Measurements from ENCODE around the gene GPC6.
"Not testable (repeated sequence)": the region's sequence is repeated elsewhere in the genome, so short reads cannot be mapped to it uniquely, and the experiment has no call there.

GPC6 gene

DNA sequence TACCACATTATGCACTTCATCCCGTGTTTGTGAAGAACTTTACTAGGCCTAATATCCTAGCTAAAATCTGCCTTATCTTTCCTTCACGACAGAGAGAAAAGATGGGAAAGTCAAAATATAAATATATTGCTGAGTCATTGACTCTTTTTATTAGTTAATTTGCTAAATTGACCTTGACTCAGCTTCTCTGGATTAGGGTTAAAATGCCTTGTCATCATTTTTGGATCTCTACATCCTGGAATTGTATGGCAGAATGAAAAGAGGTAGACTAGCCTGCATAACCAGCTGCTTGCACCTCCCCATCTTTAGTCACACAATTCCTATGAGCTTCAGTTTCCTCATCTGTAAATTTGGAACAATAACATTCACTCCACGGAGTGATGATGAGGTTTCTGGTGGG lies 972.5 kb downstream of the GPC6 start:
- Mint-ChIP-seq H3K4me3 (no peak overlapping the region), H3K9me3 (no peaks in the 10 kb centered on the region), H3K36me3 (ENCODE audit: insufficient read depth) (no peaks in the 10 kb centered on the region), H3K27ac (ENCODE audit: low read depth) (no peak overlapping the region), H3K4me1 (no peaks in the 10 kb centered on the region), H3K27me3 (no peaks in the 10 kb centered on the region)
- no peak for ATAC-seq (replicated peaks; ENCODE audit: extremely low read depth, poor library complexity, severe bottlenecking)
- DNase-seq (ENCODE audit: low spot score in 2 of 2) = no peak

DNA sequence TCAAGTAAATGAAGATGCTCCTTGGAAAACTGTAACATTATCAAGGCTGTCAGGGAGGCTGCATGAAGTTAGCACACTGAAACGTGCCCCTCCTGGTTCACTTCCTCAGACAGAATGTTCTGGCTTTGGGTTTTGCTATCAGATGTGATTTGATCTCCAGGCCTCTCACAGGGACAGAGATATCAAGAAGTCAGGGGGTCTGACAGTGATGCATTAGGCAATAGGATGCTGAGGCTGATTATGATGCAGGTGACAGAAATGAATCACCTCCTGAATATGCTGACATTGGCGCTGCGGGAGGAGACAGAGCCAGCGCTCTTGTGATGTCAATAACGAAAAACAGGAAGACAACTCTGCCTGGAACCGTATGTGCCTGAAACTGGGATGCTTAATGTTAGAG lies 974.4 kb downstream of the GPC6 start:
- Mint-ChIP-seq H3K27me3 (no peaks in the 10 kb centered on the region), H3K4me1 (no peaks in the 10 kb centered on the region), H3K36me3 (ENCODE audit: insufficient read depth) (no peaks in the 10 kb centered on the region), H3K9me3 (no peaks in the 10 kb centered on the region), H3K27ac (ENCODE audit: low read depth) (no peak overlapping the region), H3K4me3 (no peak overlapping the region)
- ATAC-seq (replicated peaks; ENCODE audit: extremely low read depth, poor library complexity, severe bottlenecking) = no peak
- no peak for DNase-seq (ENCODE audit: low spot score in 2 of 2)

GRCh38 chr13:94204163-94204562 lies 977.6 kb downstream of the GPC6 start:
- no peak overlapping the region for H3K4me3 Mint-ChIP-seq
- no peak overlapping the region for H3K27ac Mint-ChIP-seq (ENCODE audit: low read depth)
- no peaks in the 10 kb centered on the region for H3K9me3 Mint-ChIP-seq
- H3K4me1 Mint-ChIP-seq = no peaks in the 10 kb centered on the region
- DNase-seq (ENCODE audit: low spot score in 2 of 2) (no peak), ATAC-seq (replicated peaks; ENCODE audit: extremely low read depth, poor library complexity, severe bottlenecking) (no peak)
- H3K27me3 Mint-ChIP-seq = no peaks in the 10 kb centered on the region
- H3K36me3 Mint-ChIP-seq (ENCODE audit: insufficient read depth) = no peaks in the 10 kb centered on the region

- DNase-seq (ENCODE audit: low spot score in 2 of 2) = no peak
- Mint-ChIP-seq H3K36me3 (ENCODE audit: insufficient read depth) (no peaks in the 10 kb centered on the region), H3K9me3 (no peaks in the 10 kb centered on the region), H3K4me3 (no peak overlapping the region), H3K27me3 (no peaks in the 10 kb centered on the region), H3K27ac (ENCODE audit: low read depth) (no peak overlapping the region), H3K4me1 (no peaks in the 10 kb centered on the region)
- no peak for ATAC-seq (replicated peaks; ENCODE audit: extremely low read depth, poor library complexity, severe bottlenecking)
Measured at GRCh38 chr13:94204946-94205345, 978.3 kb downstream of the GPC6 start.

- Mint-ChIP-seq H3K9me3 (no peaks in the 10 kb centered on the region), H3K4me1 (no peaks in the 10 kb centered on the region), H3K27ac (ENCODE audit: low read depth) (no peak overlapping the region), H3K27me3 (no peaks in the 10 kb centered on the region), H3K36me3 (ENCODE audit: insufficient read depth) (no peaks in the 10 kb centered on the region), H3K4me3 (no peak overlapping the region)
- DNase-seq (ENCODE audit: low spot score in 2 of 2) (no peak), ATAC-seq (replicated peaks; ENCODE audit: extremely low read depth, poor library complexity, severe bottlenecking) (no peak)
Measured at GRCh38 chr13:94205896-94206295, 979.3 kb downstream of the GPC6 start.

- DNase-seq (ENCODE audit: low spot score in 2 of 2) (no peak), ATAC-seq (replicated peaks; ENCODE audit: extremely low read depth, poor library complexity, severe bottlenecking) (no peak)
- no peaks in the 10 kb centered on the region for H3K9me3 Mint-ChIP-seq
- no peaks in the 10 kb centered on the region for H3K27me3 Mint-ChIP-seq
- no peaks in the 10 kb centered on the region for H3K36me3 Mint-ChIP-seq (ENCODE audit: insufficient read depth)
- H3K27ac Mint-ChIP-seq (ENCODE audit: low read depth) = no peak overlapping the region
- H3K4me1 Mint-ChIP-seq = no peaks in the 10 kb centered on the region
- no peak overlapping the region for H3K4me3 Mint-ChIP-seq
Measured at GRCh38 chr13:94209117-94209516, 982.5 kb downstream of the GPC6 start.

GRCh38 chr13:94209913-94210312 lies 983.3 kb downstream of the GPC6 start:
- not testable (repeated sequence) for H3K4me3 Mint-ChIP-seq; H3K36me3 Mint-ChIP-seq (ENCODE audit: insufficient read depth); ATAC-seq (replicated peaks; ENCODE audit: extremely low read depth, poor library complexity, severe bottlenecking); DNase-seq (ENCODE audit: low spot score in 2 of 2); H3K9me3 Mint-ChIP-seq; H3K4me1 Mint-ChIP-seq; H3K27ac Mint-ChIP-seq (ENCODE audit: low read depth); H3K27me3 Mint-ChIP-seq

DNA sequence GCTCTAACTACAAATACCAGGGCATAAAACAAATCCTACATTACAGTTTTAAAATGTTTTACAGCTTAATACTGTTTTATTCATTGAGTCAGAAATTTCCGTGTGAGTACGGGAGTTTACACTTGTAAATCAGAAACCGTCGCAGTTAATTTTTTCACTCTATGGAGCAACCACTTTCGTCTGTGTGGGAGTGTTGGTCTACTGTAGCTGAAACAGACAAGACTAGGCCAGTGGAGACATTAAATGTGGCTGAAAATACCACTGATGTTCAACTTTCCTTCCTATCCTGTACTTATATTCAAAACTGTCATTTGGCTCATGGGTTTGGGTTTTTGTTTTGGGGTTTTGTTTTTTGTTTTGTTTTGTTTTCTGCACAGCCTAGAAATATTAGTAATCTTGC lies 984.2 kb downstream of the GPC6 start:
- Mint-ChIP-seq H3K27ac (ENCODE audit: low read depth) (no peak overlapping the region), H3K4me1 (no peaks in the 10 kb centered on the region), H3K4me3 (no peak overlapping the region), H3K36me3 (ENCODE audit: insufficient read depth) (no peaks in the 10 kb centered on the region), H3K27me3 (no peaks in the 10 kb centered on the region), H3K9me3 (no peaks in the 10 kb centered on the region)
- no peak for ATAC-seq (replicated peaks; ENCODE audit: extremely low read depth, poor library complexity, severe bottlenecking)
- DNase-seq (ENCODE audit: low spot score in 2 of 2) = no peak

GRCh38 chr13:94212196-94212595 lies 985.6 kb downstream of the GPC6 start:
- Mint-ChIP-seq H3K27me3 (no peaks in the 10 kb centered on the region), H3K36me3 (ENCODE audit: insufficient read depth) (no peaks in the 10 kb centered on the region), H3K27ac (ENCODE audit: low read depth) (no peak overlapping the region), H3K9me3 (no peaks in the 10 kb centered on the region), H3K4me3 (no peak overlapping the region), H3K4me1 (no peaks in the 10 kb centered on the region)
- DNase-seq (ENCODE audit: low spot score in 2 of 2) (no peak), ATAC-seq (replicated peaks; ENCODE audit: extremely low read depth, poor library complexity, severe bottlenecking) (no peak)

- H3K4me3 Mint-ChIP-seq = no peak overlapping the region
- no peak overlapping the region for H3K27ac Mint-ChIP-seq (ENCODE audit: low read depth)
- DNase-seq (ENCODE audit: low spot score in 2 of 2) = no peak
- no peaks in the 10 kb centered on the region for H3K4me1 Mint-ChIP-seq
- no peaks in the 10 kb centered on the region for H3K27me3 Mint-ChIP-seq
- H3K9me3 Mint-ChIP-seq = no peaks in the 10 kb centered on the region
- no peak for ATAC-seq (replicated peaks; ENCODE audit: extremely low read depth, poor library complexity, severe bottlenecking)
- H3K36me3 Mint-ChIP-seq (ENCODE audit: insufficient read depth) = no peaks in the 10 kb centered on the region
Measured at GRCh38 chr13:94214121-94214520, 987.5 kb downstream of the GPC6 start.

- DNase-seq (ENCODE audit: low spot score in 2 of 2) (no peak), ATAC-seq (replicated peaks; ENCODE audit: extremely low read depth, poor library complexity, severe bottlenecking) (no peak)
- Mint-ChIP-seq H3K9me3 (no peaks in the 10 kb centered on the region), H3K27me3 (no peaks in the 10 kb centered on the region), H3K27ac (ENCODE audit: low read depth) (no peak overlapping the region), H3K4me1 (no peaks in the 10 kb centered on the region), H3K36me3 (ENCODE audit: insufficient read depth) (no peaks in the 10 kb centered on the region), H3K4me3 (no peak overlapping the region)
Measured at GRCh38 chr13:94214975-94215374, 988.4 kb downstream of the GPC6 start.

GRCh38 chr13:94216476-94216875 lies 989.9 kb downstream of the GPC6 start:
- Mint-ChIP-seq H3K4me1 (no peaks in the 10 kb centered on the region), H3K36me3 (ENCODE audit: insufficient read depth) (no peaks in the 10 kb centered on the region)

DNA sequence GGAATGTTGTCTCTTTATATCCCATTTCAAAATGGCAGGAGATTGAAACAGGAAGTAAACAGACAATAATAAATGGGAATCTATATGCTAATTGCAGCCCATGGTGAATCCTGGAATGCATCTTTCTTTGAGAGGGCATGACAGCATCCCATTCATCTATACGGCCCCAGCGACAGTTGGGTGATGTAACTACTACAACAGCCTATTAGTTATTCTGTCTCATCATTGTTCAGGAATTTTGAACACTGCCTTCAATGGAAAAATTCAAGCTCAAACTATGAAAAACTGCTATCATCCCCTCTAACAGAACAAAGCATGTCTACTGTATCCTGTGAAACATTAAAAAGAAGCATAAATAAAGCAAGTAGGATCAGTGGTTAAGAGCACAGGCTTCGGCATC lies 990.8 kb downstream of the GPC6 start:
- H3K36me3 Mint-ChIP-seq (ENCODE audit: insufficient read depth) = no peaks in the 10 kb centered on the region
- no peaks in the 10 kb centered on the region for H3K27me3 Mint-ChIP-seq
- no peak overlapping the region for H3K27ac Mint-ChIP-seq (ENCODE audit: low read depth)
- H3K9me3 Mint-ChIP-seq = no peaks in the 10 kb centered on the region
- DNase-seq (ENCODE audit: low spot score in 2 of 2) = no peak
- H3K4me1 Mint-ChIP-seq = no peaks in the 10 kb centered on the region
- no peak for ATAC-seq (replicated peaks; ENCODE audit: extremely low read depth, poor library complexity, severe bottlenecking)
- H3K4me3 Mint-ChIP-seq = no peak overlapping the region

More at GRCh38 chr13:94216476-94216875, 989.9 kb downstream of the GPC6 start:
- no peaks in the 10 kb centered on the region for H3K27me3 Mint-ChIP-seq
- H3K4me3 Mint-ChIP-seq = no peak overlapping the region
- DNase-seq (ENCODE audit: low spot score in 2 of 2) (no peak), ATAC-seq (replicated peaks; ENCODE audit: extremely low read depth, poor library complexity, severe bottlenecking) (no peak)
- H3K9me3 Mint-ChIP-seq = no peaks in the 10 kb centered on the region
- H3K27ac Mint-ChIP-seq (ENCODE audit: low read depth) = no peak overlapping the region

DNA sequence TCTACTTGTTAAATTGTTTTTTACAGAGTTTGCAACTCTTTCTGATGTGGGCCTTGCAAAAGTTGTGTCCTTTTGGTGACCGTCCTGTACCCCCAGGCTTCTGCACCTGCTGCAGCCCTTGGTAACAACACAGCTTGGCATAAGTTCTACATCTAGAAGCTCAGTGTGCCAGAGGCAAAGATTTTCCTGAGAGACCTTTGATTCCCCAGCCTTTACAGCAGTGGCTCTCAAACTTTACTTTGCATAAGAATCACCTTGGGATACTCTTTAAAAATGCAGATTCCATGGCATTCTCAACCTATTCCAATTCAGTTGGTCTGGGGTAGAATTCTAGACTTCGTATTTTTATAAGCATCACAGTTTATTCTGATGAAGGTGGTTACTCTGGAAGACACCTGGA lies 991.9 kb downstream of the GPC6 start:
- DNase-seq (ENCODE audit: low spot score in 2 of 2) = no peak
- H3K36me3 Mint-ChIP-seq (ENCODE audit: insufficient read depth) = no peaks in the 10 kb centered on the region
- no peak for ATAC-seq (replicated peaks; ENCODE audit: extremely low read depth, poor library complexity, severe bottlenecking)
- H3K9me3 Mint-ChIP-seq = no peaks in the 10 kb centered on the region
- H3K4me1 Mint-ChIP-seq = no peaks in the 10 kb centered on the region
- H3K4me3 Mint-ChIP-seq = no peak overlapping the region
- no peaks in the 10 kb centered on the region for H3K27me3 Mint-ChIP-seq
- H3K27ac Mint-ChIP-seq (ENCODE audit: low read depth) = no peak overlapping the region

Data from central memory CD8-positive, alpha-beta T cell (primary cell).